NCI-H226 (cell line): Measurements from ENCODE around the gene TMEM164.

ENCODE experiments used
- DNase-seq: peaks from one replicate; pipeline ENCODE4 v3.0.0-alpha.2; 2015

TMEM164 gene

DNA sequence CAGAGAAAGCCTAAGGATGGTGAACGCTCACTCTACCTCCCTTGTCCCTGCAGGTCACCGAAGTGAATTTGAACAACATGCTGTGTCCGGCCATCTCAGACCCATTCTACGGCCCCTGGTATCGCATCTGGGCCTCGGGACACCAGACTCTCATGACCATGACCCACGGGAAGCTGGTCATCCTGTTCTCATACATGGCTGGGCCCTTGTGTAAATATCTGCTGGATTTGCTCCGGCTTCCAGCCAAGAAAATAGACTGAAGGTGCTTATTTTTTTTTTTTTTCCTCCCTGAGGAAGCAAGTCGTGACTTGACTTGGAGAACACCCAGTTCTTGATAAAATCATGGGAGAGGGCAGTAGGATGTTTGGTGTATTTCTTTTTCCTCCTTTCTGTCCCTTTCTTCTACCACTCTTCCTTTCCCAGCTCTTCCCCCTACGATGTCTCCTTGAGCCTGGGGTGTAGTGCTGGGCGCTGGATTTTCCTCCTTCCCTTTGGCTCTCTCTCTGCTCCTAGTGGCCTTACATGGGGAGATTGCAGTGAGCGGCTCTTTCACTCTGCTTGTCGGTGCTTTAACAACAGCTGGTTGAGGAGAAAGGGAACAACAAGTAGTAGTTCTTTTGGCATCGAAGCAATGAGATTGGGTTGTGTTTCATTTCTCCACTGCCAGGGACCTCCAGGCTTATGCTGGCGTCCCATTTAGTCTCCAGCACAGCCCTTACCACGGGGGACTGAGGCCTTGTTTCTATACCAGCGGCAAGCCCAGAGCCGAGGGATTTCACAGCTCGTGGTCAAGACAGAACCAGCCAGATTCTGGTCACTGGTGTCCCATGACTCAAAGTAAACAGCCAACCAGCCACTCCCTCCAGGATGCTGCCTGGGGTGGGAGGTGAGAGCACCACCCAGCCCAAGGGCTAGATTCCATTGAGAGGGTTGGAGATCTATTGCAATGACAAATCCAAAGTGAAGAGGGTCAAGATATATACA, 170.6 kb downstream of the TMEM164 start:
- no peak for DNase-seq

DNA sequence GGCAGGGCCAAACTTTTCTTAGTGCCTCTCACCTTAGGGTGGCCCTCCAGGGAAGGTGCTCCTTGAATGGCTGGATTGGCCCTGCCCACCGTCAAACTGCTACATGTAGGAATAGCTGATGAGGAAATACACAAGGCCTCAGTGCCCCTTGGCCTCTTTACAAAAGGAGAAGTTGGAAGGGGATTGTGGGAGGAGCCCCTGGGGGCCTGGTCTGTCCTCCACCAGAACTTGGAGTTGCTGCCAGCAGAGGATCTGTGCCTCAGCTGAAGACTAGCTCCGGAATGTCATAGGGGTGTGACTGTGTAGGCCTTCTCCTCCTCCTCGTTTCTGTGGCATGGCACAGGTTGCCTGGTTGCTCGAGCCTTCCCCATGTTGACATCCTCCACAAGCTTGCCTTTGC, 172.2 kb downstream of the TMEM164 start:
- DNase-seq: no peak

DNA sequence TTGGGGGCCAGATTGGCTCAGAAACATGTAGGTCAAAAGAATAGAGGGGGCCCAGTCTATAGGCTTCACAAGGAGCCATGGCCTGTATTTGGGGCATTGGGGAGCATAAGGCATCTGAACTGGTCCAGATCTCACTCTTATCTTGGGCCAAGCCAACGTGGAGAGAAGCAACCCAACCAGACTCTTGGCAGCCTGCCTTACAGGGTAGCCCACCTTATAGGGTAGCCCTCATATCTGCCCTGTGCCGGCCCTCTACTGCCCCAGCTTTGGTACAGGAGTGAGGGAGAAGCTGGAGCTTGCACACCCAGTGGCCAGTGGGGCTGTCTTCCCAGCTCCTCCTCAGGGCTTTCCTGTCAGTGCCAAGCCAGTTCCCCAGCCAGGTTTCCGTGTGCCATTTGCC, 172.8 kb downstream of the TMEM164 start:
- DNase-seq: no peak

DNA sequence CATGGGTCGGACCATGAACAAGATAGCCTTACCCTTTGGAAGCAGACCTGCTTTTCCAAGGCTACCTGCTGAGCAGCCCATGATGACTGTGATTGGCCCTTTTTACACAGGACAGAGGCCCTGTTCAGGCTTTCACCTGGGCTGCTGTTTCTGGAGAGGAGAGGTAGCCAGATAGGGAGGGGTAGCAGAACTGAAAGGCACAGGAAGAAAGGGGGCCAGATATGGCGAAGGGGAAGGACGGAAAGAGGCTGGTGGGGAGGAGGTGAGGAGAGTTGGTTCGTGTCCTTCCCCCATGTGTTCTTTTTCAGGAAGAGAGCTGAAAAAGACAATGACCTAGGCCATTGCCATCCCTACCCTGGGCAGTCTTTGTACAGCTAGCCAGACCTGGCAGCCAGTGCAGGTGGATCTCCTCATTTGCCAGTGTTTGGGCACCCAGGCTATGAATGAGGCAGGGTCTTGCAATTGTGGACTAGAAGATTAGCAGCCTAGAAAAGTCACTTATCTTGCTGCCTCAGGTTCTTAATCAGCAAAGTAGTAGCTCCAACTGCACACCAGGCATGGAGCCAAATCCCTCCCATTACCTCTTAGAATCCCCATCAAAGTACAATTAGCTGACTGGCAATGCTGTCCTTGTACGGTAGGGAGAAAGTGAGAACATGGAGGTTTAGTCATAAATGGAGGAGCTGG, 175.4 kb downstream of the TMEM164 start:
- no peak for DNase-seq

DNA sequence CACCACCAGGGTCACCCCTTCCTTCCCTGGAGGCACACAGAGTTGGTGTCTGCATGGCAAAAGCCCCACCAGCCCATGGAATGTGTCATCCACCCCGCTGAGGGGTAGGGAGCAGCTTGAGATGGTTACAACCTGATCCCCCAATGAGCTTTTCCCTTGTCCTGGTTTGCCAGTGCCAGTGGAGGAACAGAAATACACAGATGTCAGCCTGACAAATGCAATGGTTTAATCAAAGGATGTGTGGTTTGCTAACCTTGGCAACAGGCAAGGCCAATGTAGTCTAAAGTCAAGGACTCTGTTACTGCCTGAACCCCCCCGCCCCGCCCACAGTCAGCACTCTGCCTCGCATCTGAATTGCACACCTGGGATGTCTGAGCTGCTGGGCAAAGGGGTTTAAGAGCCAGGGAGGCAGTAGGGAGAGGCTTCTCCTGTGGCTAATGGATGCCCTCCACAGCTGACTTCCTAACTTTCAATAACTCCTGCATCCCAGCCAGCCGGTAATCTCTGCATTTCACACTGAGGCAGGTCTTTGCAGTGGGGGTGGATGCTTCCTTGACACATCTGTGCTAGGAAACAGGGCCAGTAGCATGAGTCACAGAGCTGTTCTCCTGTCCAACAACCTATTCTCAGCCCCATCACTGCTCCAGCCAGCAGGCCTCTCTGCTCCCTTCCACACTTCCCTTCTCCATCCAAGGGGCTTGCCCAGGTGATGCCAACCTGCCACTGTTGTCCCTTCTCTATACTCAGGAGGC, 177.4 kb downstream of the TMEM164 start:
- peak; percentile 65 for DNase-seq

DNA sequence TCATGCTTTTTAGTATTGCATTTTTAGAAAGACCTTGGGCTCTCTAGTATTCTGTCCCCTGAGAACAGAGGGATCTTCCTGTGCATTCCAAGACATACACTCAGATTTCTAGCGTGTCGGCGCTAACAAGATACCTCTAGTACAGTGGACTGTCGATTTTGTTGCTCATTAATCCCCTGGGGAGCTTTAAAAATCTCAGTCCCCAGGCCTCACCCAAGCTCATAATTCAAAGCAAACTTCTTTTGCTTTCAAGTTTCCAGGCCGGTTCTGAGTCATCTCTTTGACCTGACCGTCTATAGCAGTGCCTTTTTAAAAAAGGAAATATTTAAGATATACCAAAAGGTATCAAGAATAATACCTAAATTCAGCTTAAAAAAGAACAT, 178.0 kb downstream of the TMEM164 start:
- no peak for DNase-seq

DNA sequence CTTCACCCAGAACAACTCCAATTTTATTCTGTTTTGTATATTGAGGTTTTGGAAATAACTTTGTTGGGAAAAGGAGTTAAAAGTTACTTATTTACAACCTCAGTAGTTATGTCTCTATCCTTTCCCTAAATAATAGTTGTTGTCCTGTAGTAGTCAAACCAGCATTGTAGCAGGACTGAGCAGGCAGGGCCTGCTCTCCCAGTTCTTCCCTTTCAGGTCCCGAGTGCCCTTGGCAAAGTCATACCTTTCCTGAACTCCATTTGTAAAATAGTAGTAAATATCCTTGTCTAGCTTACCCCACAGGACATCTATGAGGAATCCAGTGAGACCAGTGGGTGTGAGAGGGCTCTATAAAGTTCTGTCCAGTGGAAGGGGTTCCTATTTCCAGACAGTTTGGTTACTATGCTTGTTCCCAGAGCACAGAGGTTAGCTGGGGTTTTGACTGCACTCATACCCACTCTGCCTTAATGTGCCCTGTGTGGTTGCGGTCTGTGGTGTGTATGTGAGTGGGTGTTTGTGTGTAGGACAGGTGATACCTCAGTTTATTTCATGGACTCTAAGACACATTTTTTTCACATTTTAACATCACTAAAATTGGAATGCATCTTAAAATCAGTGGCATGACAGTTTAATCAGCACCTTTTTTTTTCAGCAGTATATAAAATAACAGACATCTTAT, 178.7 kb downstream of the TMEM164 start:
- no peak for DNase-seq

DNA sequence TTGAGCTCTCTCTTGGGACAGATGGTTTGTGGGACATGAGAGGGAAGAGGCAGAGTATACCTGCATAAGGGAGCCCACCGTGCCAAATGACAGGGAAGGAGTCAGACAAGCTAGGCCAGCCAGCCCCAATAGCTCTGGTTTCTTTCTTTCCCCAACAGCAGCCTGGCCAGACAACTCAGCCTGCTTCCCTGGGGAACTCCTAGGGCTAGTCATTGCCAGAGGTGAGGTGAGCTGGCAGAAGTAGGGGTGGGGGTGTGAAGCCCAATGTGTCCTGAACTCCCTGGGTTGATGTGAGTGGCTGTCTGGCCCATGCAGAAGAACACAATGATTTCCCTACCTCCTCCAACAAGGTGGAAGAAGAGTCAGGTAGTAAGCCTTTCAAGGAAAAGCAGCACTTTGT, 179.4 kb downstream of the TMEM164 start:
- no peak for DNase-seq

DNA sequence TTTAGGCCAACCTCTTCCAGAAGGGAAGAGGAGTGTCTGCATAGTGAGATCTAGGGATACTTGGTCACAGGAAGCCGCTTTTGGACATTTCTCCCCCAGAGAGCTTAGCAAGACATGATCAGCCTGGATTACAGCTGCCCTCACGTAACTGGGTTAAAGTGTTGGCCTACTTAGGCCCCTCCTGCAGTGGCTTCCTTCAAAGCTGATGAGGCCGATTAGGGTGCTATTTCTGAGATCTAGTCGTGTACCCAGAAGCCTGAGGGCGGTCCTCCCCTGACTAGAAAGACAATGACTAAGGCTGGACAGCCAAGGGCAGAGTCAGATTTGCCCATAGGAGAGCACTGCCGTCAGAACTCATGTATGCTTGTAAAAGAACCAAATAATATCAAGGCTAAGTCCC, 180.0 kb downstream of the TMEM164 start:
- no peak for DNase-seq

DNA sequence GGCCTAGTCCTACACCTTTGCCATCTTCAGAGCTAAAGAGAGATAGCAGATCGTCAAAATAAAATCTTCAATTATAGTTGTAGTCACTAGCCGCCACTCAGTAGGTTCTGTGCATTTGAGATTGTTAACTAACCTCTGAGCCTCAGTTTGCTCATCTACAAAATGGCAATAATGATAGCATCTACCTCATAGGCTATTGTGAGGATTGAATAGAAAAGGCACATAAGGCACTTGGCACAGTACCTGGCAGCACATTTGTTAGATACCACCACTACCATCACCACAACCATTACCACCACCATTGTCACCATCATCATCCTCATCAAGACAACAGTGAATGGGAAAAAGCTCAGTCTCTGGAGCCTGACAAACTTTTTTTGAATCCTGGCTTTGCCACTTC, 180.4 kb downstream of the TMEM164 start:
- DNase-seq: no peak

DNA sequence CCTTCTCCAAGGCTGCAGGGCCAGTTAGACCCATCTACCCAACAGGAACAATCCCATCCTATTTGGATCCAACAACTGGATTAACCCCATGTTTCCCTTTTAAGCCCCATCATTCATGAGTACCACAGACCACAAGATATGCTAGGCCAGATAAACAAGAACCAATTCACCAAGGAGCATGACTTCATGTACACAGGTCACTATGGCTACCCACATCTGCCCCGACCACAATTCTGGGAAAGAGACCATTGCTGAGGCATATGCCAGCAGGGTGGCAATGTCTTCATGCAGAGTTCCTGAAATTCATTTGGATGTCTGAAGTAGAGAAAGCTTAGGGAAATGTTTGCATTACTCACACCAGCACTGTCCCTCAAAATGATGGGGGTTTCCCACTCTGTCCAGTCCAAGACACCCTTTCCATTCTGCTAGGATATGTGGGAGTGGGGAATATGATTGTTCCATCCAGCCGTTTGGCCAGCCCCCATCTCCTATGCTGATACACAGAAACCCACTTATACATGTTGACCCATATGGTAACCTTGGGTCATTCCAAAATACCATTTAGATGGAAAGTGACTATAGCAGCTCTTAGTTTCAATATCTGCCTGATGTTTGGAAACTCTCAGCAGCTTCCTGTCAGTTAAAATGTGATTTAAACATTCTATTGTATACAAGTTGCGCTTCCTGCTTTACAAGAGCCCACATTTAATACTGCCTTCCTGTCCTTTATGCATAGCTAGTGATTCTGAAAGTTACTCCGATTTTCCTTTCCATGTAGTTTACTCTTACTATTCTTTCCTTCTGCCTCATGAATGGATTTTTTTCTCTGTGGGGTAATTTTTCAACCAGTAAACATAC, 186.0 kb downstream of the TMEM164 start:
- DNase-seq: no peak

DNA sequence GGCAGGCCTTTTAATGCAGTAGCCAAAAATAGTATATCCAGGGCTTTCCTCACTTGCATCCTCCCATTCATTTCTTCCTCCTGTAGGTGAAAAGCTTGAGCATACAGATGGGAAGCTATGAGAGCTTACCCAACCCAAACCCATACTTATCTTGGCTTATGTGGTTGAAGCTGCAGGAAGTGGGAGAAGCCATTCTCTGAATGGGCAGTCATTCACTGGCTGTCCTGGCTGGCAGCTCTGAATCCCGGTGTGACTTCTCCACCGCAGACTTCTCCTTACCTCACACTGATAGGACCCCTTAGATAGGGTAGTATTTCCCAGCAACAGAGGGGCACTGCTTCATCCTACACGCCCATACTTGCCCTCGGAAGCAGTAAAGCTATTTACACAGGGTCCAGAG, 189.6 kb downstream of the TMEM164 start:
- DNase-seq: no peak

DNA sequence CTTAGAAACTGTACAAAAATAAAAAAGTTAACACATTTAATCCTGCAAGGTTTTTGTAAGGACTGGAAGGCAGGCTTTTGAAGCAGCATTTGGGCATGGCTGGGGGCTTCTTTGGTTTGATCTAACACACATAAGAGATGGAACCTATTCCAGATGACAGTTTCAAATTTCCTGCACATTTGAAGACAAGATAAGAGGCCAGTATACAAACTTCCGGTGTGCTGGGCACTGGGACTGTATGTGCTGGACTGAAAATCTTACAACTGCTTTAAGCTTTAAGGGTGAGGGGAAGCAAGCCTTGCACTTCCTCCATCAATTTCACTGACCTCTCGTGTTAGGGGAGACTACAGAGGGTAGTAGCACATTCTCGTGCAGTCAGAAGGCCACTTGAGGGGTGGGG, 192.1 kb downstream of the TMEM164 start:
- no peak for DNase-seq

DNA sequence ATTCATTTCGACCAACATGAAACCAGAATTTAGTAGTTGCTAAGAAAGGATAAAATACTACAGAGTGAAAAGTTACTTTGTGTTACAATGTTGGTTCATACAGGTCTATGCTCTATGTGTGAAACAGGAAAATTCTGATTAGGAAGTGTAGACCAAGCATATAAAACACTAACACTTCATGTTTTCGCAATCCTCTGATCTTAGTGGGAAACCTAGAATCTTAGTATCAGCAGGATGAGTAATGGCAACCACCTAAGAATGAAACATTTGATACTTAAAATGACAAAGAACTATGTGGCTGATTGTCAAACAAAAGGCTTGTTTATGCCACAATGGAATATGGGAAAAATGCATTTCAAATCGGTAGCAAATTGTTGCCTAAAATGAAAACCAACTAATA, 198.9 kb downstream of the TMEM164 start:
- DNase-seq: peak; percentile 47

DNA sequence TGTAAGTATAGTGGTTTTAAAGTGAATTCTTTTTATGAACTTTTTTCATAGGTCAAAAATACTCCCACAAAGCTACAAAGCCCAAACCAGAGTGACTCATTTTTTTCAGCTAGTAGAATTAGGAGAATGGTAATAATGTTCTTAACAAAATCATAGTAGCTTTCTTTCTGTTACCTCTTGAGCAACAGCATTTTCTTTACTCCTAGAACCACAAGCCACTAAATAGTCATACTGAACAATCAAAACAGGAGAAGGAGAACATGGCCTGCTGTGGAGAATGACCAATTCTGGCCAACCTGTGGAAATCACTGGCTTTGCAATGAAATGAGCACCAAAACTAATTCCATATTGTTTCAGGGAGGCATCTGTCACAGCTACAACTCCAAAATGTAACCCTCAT, 202.1 kb downstream of the TMEM164 start:
- DNase-seq: peak; percentile 56

DNA sequence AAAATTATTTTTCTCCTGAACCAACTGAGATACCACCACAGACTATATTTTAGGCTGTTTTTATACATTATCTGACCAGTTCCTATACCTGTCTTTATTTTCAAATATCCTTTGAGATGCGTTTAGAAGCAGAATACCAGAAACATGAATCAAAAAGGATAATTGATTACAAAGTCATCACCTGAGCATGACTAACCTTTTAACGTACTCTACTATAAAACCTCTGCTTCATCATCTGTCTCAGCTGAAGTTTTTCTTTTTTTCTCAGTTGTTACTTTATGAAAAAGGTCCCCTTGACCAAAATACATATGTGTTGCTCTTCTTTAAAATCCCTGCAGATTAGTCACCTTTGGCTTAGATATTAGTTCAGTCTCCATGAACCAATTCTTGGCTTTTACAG, 205.2 kb downstream of the TMEM164 start:
- DNase-seq: no peak

DNA sequence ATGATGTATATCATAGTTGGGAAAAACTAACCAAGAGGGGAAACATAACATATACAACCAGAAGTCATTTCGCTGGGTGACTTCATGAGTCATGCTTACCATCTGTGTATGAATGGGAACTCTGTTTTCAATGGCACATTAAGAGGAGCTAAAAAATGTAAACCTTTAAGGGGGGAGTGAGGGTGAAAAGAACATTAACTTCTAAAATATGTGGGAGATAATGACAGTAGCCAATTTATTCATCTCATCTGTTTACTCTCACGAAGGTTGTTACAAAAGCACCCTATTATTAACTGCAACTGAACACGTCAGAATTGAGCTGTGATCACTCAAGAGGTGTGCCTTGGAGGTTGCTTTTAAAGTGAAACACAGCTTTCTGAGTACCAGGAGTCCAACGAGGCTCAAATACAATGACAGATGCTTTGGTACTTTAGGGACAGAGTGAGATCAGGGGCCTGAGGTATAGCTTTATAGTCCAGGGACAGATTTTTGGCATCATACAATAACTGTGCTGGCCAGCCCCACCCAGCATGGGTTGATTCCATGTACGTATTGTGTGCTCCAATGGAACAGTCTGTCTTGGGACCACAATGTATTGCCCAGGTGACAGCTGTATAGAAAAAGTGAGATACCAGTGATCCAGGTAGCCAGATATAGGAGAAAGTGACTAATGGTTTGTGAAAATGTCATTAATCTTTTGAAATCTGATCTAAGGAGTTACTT, 207.7 kb downstream of the TMEM164 start:
- peak; percentile 44 for DNase-seq

DNA sequence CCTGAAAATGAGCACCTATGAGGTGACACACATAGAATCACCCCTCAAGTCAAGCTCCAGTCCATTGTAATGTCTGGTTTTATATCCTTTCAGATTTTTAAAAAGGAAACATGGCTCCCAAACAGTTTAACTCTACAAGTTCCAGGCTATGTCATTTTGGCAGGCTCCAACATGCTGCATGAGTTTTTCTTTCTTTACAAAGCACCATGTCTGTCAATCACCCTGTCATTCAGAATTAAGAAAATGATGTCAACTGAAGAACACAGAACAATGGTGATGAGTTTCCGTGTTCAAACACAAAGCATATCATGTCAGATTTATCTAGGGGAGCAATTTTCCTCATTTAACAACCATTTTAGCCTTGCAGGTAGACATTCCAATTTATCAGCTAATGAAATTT, 208.4 kb downstream of the TMEM164 start:
- DNase-seq: no peak

DNA sequence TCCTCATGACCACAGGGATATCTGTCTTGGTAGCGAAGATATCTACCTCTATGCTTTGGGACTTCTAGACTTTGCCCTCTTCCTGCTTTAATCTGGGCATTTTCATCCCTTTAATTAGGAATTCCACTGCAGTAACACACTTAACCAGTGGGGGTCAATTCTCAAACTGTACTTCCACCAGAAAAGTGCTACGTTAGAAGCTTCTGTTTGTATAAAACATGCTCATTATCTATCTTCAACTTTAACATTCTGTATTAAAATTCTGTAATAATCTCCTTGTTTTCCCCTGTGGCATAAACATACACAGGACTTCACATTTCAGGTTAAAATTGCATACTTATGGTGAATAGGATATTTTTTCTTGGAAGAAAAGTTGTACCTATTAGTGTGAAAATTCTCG, 209.4 kb downstream of the TMEM164 start:
- no peak for DNase-seq

DNA sequence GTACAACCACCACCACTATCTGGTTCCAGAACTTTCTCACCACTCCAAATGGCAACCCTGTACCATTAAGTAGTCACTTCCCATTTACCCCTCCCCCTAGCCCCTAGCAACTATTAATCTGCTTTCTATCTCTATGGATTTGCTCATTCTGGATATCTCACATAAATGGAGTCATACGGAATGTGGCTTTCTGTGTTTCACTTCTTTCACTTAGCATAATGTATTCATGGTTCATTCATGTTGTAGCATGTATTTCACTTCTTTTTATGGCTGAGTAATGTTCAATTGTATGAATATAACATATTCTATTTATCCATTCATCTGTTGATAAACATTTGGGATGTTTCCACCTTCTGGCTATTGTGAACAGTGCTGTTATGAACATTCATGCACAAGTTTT, 210.3 kb downstream of the TMEM164 start:
- no peak for DNase-seq

DNA sequence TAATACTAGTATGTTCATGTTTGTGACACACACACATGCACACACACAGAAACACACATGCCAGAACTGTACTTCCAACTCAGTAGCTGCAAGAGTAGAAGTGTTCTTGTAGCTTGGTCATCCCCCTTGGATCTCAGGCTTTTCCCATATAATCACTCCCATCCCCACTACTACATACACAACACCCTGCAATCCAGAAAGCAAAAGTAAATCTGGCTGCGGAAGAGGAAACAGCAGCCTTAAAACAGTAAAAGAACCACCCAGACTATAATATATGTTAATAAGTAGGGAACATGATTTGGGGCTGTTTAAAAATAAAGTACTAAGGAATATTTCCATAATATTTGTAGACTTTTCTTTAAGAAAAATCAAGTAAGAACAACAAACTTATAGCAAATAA, 211.8 kb downstream of the TMEM164 start:
- DNase-seq: no peak
